PC-3 (cell line): ENCODE data around the gene TMUB2. TPM values are rescaled to one million over a fixed set of nuclear protein-coding genes. Genes with fewer than 3 reads are reported as not detected.

Experiments used
- ATAC-seq: fragments of 200-7000 bp; cut with Tn5 transposase; 2 replicates; pipeline ENCODE4 v1.9.1; 2020; ENCODE audit warnings: mild to moderate bottlenecking, moderate library complexity
- BruUV-seq: library from RNA; stranded (reverse); fragments of 400-500 nt; replicated peaks from 2 replicates; lab custom pipeline; 2021; lab: Mats Ljungman, UMichigan
- CTCF ChIA-PET: fragments of 300-600 bp; sonication (Branson Sonifier 250); formaldehyde crosslinking; loops from one replicate; lab custom pipeline; 2022; ENCODE audit warnings: antibody characterized with exemption; lab: Charles Lee
- POLR2A ChIA-PET: fragments of 300-600 bp; sonication (Branson Sonifier 250); formaldehyde crosslinking; loops from one replicate; lab custom pipeline; 2022; ENCODE audit warnings: antibody characterized with exemption; ENCODE audit not compliant: unreplicated experiment; lab: Charles Lee
- DNase-seq: peaks from one replicate; pipeline ENCODE4 v3.0.0-alpha.2; 2015
- H2AFZ ChIP-seq: fragments of 300-600 bp; sonication (generic); 2 replicates; pipeline ENCODE4 v1.6.0; 2016; ENCODE audit warnings: antibody characterized with exemption, low read length
- H3F3A ChIP-seq: fragments of 300-600 bp; sonication (generic); one replicate; pipeline ENCODE4 v1.6.0; 2017; ENCODE audit warnings: antibody characterized with exemption, low read length, control low read depth, mild to moderate bottlenecking; ENCODE audit not compliant: unreplicated experiment
- H3K27ac ChIP-seq: fragments of 300-600 bp; sonication (generic); 2 replicates; pipeline ENCODE4 v1.5.1; 2016; ENCODE audit warnings: mild to moderate bottlenecking, low read length
- H3K27me3 ChIP-seq: fragments of 300-600 bp; sonication (generic); 2 replicates; pipeline ENCODE4 v1.6.1; 2016; ENCODE audit warnings: low read length, mixed read lengths
- H3K36me3 ChIP-seq: fragments of 300-600 bp; sonication (generic); 2 replicates; pipeline ENCODE4 v1.6.1; 2016; ENCODE audit warnings: low read depth, mixed run types, low read length, mixed read lengths
- H3K4me1 ChIP-seq: fragments of 300-600 bp; sonication (generic); 2 replicates; pipeline ENCODE4 v1.5.1; 2016; ENCODE audit warnings: low read length; ENCODE audit not compliant: insufficient read depth
- H3K4me2 ChIP-seq: fragments of 300-600 bp; sonication (generic); 2 replicates; pipeline ENCODE4 v1.6.0; 2016; ENCODE audit warnings: low read length
- H3K4me3 ChIP-seq: fragments of 300-600 bp; sonication (generic); 2 replicates; pipeline ENCODE4 v1.5.1; 2016; ENCODE audit warnings: mild to moderate bottlenecking, low read length, mixed read lengths
- H3K79me2 ChIP-seq: fragments of 300-600 bp; sonication (generic); 2 replicates; pipeline ENCODE4 v1.6.1; 2017; ENCODE audit warnings: low read length, mixed read lengths
- H3K9ac ChIP-seq: fragments of 300-600 bp; sonication (generic); 2 replicates; pipeline ENCODE4 v1.6.0; 2016; ENCODE audit warnings: mild to moderate bottlenecking, low read length
- H3K9me2 ChIP-seq: fragments of 300-600 bp; sonication (generic); replicated peaks from 2 replicates; pipeline ENCODE4 v1.6.1; 2016; ENCODE audit warnings: mixed run types, low read length, mixed read lengths
- H3K9me3 ChIP-seq: fragments of 300-600 bp; sonication (generic); 2 replicates; pipeline ENCODE4 v1.6.1; 2016; ENCODE audit warnings: low read length, mixed read lengths
- H4K20me1 ChIP-seq: fragments of 300-600 bp; sonication (generic); 2 replicates; pipeline ENCODE4 v1.6.1; 2016; ENCODE audit warnings: low read length, mixed read lengths
- CTCF ChIP-seq: fragments of 300-600 bp; sonication (generic); conservative IDR thresholded peaks from 2 replicates; pipeline ENCODE4 v1.5.1; 2017; ENCODE audit warnings: antibody characterized with exemption, low read depth, mild to moderate bottlenecking, low read length
- EZH2 ChIP-seq: fragments of 300-600 bp; sonication (generic); IDR thresholded peaks from one replicate; pipeline ENCODE4 v1.6.1; 2017; ENCODE audit warnings: antibody characterized with exemption, mild to moderate bottlenecking, low read length; ENCODE audit not compliant: unreplicated experiment
- EZH2phosphoT487 ChIP-seq: fragments of 300-600 bp; sonication (generic); IDR thresholded peaks from 2 replicates; pipeline ENCODE4 v1.6.1; 2018; ENCODE audit warnings: mild to moderate bottlenecking, antibody characterized with exemption, low read length, borderline replicate concordance
- intact Hi-C: fragments of 100-400 bp; cut with micrococcal nuclease; formaldehyde crosslinking; loops from 2 replicates; pipeline ENCODE4 v1.9.0; 2023
- total RNA-seq: library from RNA; depleted of rRNA; stranded (reverse); fragments of >200 nt; gene quantifications from 2 replicates; pipeline ENCODE4 v1.2.3, GENCODE V29; 2014

The TMUB2 gene
- total RNA-seq, 1 experiment from 2014 or later, result 43.4 TPM

GRCh38 chr17:44184212-44184810 lies 2.5 kb upstream of the TMUB2 start:
- Histone ChIP-seq H2AFZ (no peak overlapping the region), H3K27me3 (no peaks in the 10 kb centered on the region), H3K9me2 (no peaks in the 10 kb centered on the region), H3K4me3 (no peak overlapping the region), H3K4me2 (peak overlapping the region; percentile 81; the same call in 1 of the 2 replicates), H3K4me1 (peaks cover 18% of the 10 kb centered on the region), H3K79me2 (peaks cover 71% of the 10 kb centered on the region), H3K9me3 (no peaks in the 10 kb centered on the region), H3K9ac (no peak overlapping the region), H3K36me3 (peaks cover 15% of the 10 kb centered on the region; the same call in 1 of the 2 replicates), H3K27ac (no peak overlapping the region), H3F3A (no peaks in the 10 kb centered on the region), H4K20me1 (no peaks in the 10 kb centered on the region)
- CTCF ChIA-PET, result interaction anchor here (0.5 to 1.3 kb wide), 3 partner anchors 16 to 44 kb away, joined by 3 to 8 read pairs (median 4); no protein-coding TSS in a partner anchor
- intact Hi-C loops, result loop anchor here (10.0 kb wide), 1 partner anchor 110 kb away; the partner anchor contains the start of gene G6PC3
- TF ChIP-seq CTCF, result no peak
- no peak for TF ChIP-seq EZH2
- TF ChIP-seq EZH2phosphoT487, result no peak
- ATAC-seq, result no peak
- POLR2A ChIA-PET, result no interaction called here
- no peak for DNase-seq
- no TSS peak for BruUV-seq

- H3K27me3 ChIP-seq, result no peaks in the 10 kb centered on the region
- peak overlapping the region; percentile 94 for H3K4me3 ChIP-seq
- ATAC-seq (peak; percentile 56), DNase-seq (no peak)
- no peaks in the 10 kb centered on the region for H3K9me3 ChIP-seq
- peak overlapping the region; percentile 95 for H3K9ac ChIP-seq
- H3K4me1 ChIP-seq, result peaks cover 18% of the 10 kb centered on the region
- CTCF ChIA-PET, result interaction anchor here (0.6 to 0.7 kb wide), 3 partner anchors 44 to 287 kb away, joined by 3 to 4 read pairs (median 3); no protein-coding TSS in a partner anchor
- H3K36me3 ChIP-seq, result peaks cover 7% of the 10 kb centered on the region; the same call in 1 of the 2 replicates
- no peak for TF ChIP-seq CTCF
- TF ChIP-seq EZH2, result no peak
- no peak for TF ChIP-seq EZH2phosphoT487
- H3K9me2 ChIP-seq, result no peaks in the 10 kb centered on the region
- POLR2A ChIA-PET, result interaction anchor here (0.5 to 0.6 kb wide), 2 partner anchors 298 to 569 kb away, joined by 3 to 13 read pairs; no protein-coding TSS in a partner anchor
- peak overlapping the region; percentile 83 for H3K27ac ChIP-seq
- peaks cover 63% of the 10 kb centered on the region for H3K79me2 ChIP-seq
- H3K4me2 ChIP-seq, result peak overlapping the region; percentile 84
- no peaks in the 10 kb centered on the region for H3F3A ChIP-seq
- BruUV-seq, result no TSS peak
- H2AFZ ChIP-seq, result peak overlapping the region; percentile 87
- no peaks in the 10 kb centered on the region for H4K20me1 ChIP-seq
- intact Hi-C loops, result loop anchor here (10.0 kb wide), 1 partner anchor 113 kb away; the partner anchor contains the start of gene G6PC3
Observed at GRCh38 chr17:44187131-44187899, 543 bp downstream of the TMUB2 start.
